Activated CD8-positive, alpha-beta memory T cell treated with anti-CD3 and anti-CD28 coated beads, Interleukin-2, amount 50 U/mL, for 48 hours (primary cell): ENCODE data around the gene DCAF11.
A peak's percentile ranks its signal among the peaks of the same experiment; 100 is the strongest.

ENCODE experiments used
- DNase-seq: peaks from one replicate; pipeline ENCODE4 v3.0.0-alpha.2; 2020

The DCAF11 gene

GRCh38 chr14:24079491-24080141 is 35.0 kb upstream of the DCAF11 start:
- DNase-seq: no peak

GRCh38 chr14:24080142-24080530 is 34.4 kb upstream of the DCAF11 start:
- DNase-seq: no peak

- DNase-seq: peak; percentile 82
Observed at GRCh38 chr14:24080888-24081738, 33.5 kb upstream of the DCAF11 start.

GRCh38 chr14:24081739-24082211 is 32.8 kb upstream of the DCAF11 start:
- no peak for DNase-seq

- DNase-seq: no peak
Observed at GRCh38 chr14:24082411-24083080, 32.0 kb upstream of the DCAF11 start.

GRCh38 chr14:24083462-24083861 is 31.1 kb upstream of the DCAF11 start:
- no peak for DNase-seq

GRCh38 chr14:24084440-24084839 is 30.1 kb upstream of the DCAF11 start:
- DNase-seq: no peak

GRCh38 chr14:24085215-24085614 is 29.4 kb upstream of the DCAF11 start:
- DNase-seq: no peak

GRCh38 chr14:24086193-24086955 is 28.2 kb upstream of the DCAF11 start:
- no peak for DNase-seq

GRCh38 chr14:24087004-24087403 is 27.6 kb upstream of the DCAF11 start:
- DNase-seq: no peak

- DNase-seq: no peak
Observed at GRCh38 chr14:24088095-24088494, 26.5 kb upstream of the DCAF11 start.

GRCh38 chr14:24089890-24090289 is 24.7 kb upstream of the DCAF11 start:
- no peak for DNase-seq

GRCh38 chr14:24092110-24092504 is 22.5 kb upstream of the DCAF11 start:
- no peak for DNase-seq

- no peak for DNase-seq
Observed at GRCh38 chr14:24092505-24093206, 21.9 kb upstream of the DCAF11 start.

- DNase-seq: no peak
Observed at GRCh38 chr14:24093207-24093900, 21.2 kb upstream of the DCAF11 start.

- DNase-seq: peak; percentile 91
Observed at GRCh38 chr14:24093901-24094840, 20.4 kb upstream of the DCAF11 start, which contains the start of gene PCK2. Gene PCK2, plus strand, starts transcription at chr14:24094311. Its CDS starts 95 bp downstream, at chr14:24094406.

- no peak for DNase-seq
Observed at GRCh38 chr14:24094841-24095270, 19.7 kb upstream of the DCAF11 start.

- DNase-seq: peak; percentile 82
Observed at GRCh38 chr14:24095271-24096068, 19.1 kb upstream of the DCAF11 start.

- no peak for DNase-seq
Observed at GRCh38 chr14:24096545-24097181, 17.9 kb upstream of the DCAF11 start.
